C4-2B (cell line): ENCODE data around the gene TMEM259.

Experiments
- ZFX ChIP-seq: fragments of 450-650 bp; IDR thresholded peaks from 2 replicates; pipeline ENCODE4 v1.6.1; 2017
- TF ChIP-seq, protein P1 (sequence below): fragments of 450-650 bp; conservative IDR thresholded peaks from 2 replicates; pipeline ENCODE4 v1.5.1; 2017; ENCODE audit warnings: mild to moderate bottlenecking

DNA sequence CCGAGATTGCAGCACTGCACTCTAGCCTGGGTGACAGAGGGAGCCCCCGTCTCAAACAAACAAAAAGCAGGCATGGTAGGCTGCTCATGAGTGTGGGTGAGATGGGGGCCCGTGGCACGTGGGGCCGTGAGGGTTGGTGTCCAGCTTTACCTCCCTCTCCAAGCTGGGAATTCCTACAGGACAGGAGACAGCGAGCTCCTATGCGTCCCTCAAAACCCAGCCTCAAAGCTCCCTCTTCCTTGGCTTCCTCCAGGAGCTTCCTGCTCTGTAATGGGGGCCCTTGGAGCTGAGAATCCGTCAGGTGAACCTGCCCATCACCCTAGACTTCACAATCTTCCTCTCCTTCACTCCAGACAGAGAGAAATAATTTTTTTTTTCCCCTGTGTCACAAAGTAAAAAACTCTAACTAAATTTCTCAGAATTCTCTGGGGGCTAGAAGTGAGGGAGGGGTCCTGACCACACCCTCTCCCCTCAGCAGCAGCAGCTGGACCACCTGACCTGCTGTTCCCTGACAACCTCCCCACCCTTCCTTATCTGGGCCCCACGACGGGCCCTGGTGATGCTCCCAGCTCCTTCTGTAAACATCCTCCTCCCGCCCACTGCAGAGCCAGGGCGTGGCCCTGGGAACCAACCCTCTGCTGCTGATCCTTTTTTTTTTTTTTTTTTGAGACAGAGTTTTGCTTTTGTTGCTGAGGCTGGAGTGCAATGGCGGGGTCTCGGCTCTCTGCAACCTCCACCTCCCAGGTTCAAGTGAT lies 58.9 kb downstream of the TMEM259 start:
- TF ChIP-seq, protein P1, sequence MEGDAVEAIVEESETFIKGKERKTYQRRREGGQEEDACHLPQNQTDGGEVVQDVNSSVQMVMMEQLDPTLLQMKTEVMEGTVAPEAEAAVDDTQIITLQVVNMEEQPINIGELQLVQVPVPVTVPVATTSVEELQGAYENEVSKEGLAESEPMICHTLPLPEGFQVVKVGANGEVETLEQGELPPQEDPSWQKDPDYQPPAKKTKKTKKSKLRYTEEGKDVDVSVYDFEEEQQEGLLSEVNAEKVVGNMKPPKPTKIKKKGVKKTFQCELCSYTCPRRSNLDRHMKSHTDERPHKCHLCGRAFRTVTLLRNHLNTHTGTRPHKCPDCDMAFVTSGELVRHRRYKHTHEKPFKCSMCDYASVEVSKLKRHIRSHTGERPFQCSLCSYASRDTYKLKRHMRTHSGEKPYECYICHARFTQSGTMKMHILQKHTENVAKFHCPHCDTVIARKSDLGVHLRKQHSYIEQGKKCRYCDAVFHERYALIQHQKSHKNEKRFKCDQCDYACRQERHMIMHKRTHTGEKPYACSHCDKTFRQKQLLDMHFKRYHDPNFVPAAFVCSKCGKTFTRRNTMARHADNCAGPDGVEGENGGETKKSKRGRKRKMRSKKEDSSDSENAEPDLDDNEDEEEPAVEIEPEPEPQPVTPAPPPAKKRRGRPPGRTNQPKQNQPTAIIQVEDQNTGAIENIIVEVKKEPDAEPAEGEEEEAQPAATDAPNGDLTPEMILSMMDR, result no peak
- no peak for TF ChIP-seq ZFX
